ENCODE data around the gene CCDC196.

The CCDC196 gene

GRCh38 chr14:66485910-66486421 is at the start of gene CCDC196:
TSS of gene CCDC196 (plus strand) at chr14:66486371. CDS start at chr14:66486503, 132 bp downstream.
- Histone ChIP-seq H3K9ac (ENCODE audit: low read length) (no peak within 1 kb of the TSS), H3K4me3 (ENCODE audit: low read length) (no peak within 1 kb of the TSS), H3K36me3 (ENCODE audit: control insufficient read depth, insufficient read depth, low read length) (no peaks in the 10 kb centered on the region), H3K27me3 (ENCODE audit: control insufficient read depth, insufficient read depth, low read length) (no peaks in the 10 kb centered on the region), H3K27ac (ENCODE audit: low read depth, low read length) (no peak within 1 kb of the TSS), H3K4me1 (ENCODE audit: control insufficient read depth, insufficient read depth, low read length) (no peaks in the 10 kb centered on the region)

- H3K36me3 ChIP-seq (ENCODE audit: control insufficient read depth, insufficient read depth, low read length): no peaks in the 10 kb centered on the region
- no peak overlapping the region for H3K9ac ChIP-seq (ENCODE audit: low read length)
- H3K27ac ChIP-seq (ENCODE audit: low read depth, low read length): no peak overlapping the region
- H3K4me1 ChIP-seq (ENCODE audit: control insufficient read depth, insufficient read depth, low read length): no peaks in the 10 kb centered on the region
- H3K27me3 ChIP-seq (ENCODE audit: control insufficient read depth, insufficient read depth, low read length): no peaks in the 10 kb centered on the region
- no peak overlapping the region for H3K4me3 ChIP-seq (ENCODE audit: low read length)
Observed at GRCh38 chr14:66440801-66441200, 45.4 kb upstream of the CCDC196 start.

GRCh38 chr14:66442953-66443571 is 43.1 kb upstream of the CCDC196 start:
- no peak overlapping the region for H3K27ac ChIP-seq (ENCODE audit: low read depth, low read length)
- no peaks in the 10 kb centered on the region for H3K27me3 ChIP-seq (ENCODE audit: control insufficient read depth, insufficient read depth, low read length)
- H3K36me3 ChIP-seq (ENCODE audit: control insufficient read depth, insufficient read depth, low read length): no peaks in the 10 kb centered on the region
- H3K4me3 ChIP-seq (ENCODE audit: low read length): no peak overlapping the region
- no peaks in the 10 kb centered on the region for H3K4me1 ChIP-seq (ENCODE audit: control insufficient read depth, insufficient read depth, low read length)
- H3K9ac ChIP-seq (ENCODE audit: low read length): no peak overlapping the region

GRCh38 chr14:66443785-66444184 is 42.4 kb upstream of the CCDC196 start:
- no peaks in the 10 kb centered on the region for H3K27me3 ChIP-seq (ENCODE audit: control insufficient read depth, insufficient read depth, low read length)
- no peak overlapping the region for H3K27ac ChIP-seq (ENCODE audit: low read depth, low read length)

GRCh38 chr14:66444271-66444927 is 41.8 kb upstream of the CCDC196 start:
- Histone ChIP-seq H3K4me3 (ENCODE audit: low read length) (no peak overlapping the region), H3K36me3 (ENCODE audit: control insufficient read depth, insufficient read depth, low read length) (no peaks in the 10 kb centered on the region), H3K27me3 (ENCODE audit: control insufficient read depth, insufficient read depth, low read length) (no peaks in the 10 kb centered on the region), H3K27ac (ENCODE audit: low read depth, low read length) (no peak overlapping the region), H3K9ac (ENCODE audit: low read length) (no peak overlapping the region), H3K4me1 (ENCODE audit: control insufficient read depth, insufficient read depth, low read length) (no peaks in the 10 kb centered on the region)

More at GRCh38 chr14:66443785-66444184, 42.4 kb upstream of the CCDC196 start:
- Histone ChIP-seq H3K4me1 (ENCODE audit: control insufficient read depth, insufficient read depth, low read length) (no peaks in the 10 kb centered on the region), H3K4me3 (ENCODE audit: low read length) (no peak overlapping the region), H3K9ac (ENCODE audit: low read length) (no peak overlapping the region), H3K36me3 (ENCODE audit: control insufficient read depth, insufficient read depth, low read length) (no peaks in the 10 kb centered on the region)

- no peaks in the 10 kb centered on the region for H3K36me3 ChIP-seq (ENCODE audit: control insufficient read depth, insufficient read depth, low read length)
- no peak overlapping the region for H3K9ac ChIP-seq (ENCODE audit: low read length)
- H3K27me3 ChIP-seq (ENCODE audit: control insufficient read depth, insufficient read depth, low read length): no peaks in the 10 kb centered on the region
- no peak overlapping the region for H3K4me3 ChIP-seq (ENCODE audit: low read length)
- H3K4me1 ChIP-seq (ENCODE audit: control insufficient read depth, insufficient read depth, low read length): no peaks in the 10 kb centered on the region
- no peak overlapping the region for H3K27ac ChIP-seq (ENCODE audit: low read depth, low read length)
Observed at GRCh38 chr14:66445936-66446335, 40.2 kb upstream of the CCDC196 start.

- H3K4me3 ChIP-seq (ENCODE audit: low read length): no peak overlapping the region
- no peaks in the 10 kb centered on the region for H3K36me3 ChIP-seq (ENCODE audit: control insufficient read depth, insufficient read depth, low read length)
- H3K4me1 ChIP-seq (ENCODE audit: control insufficient read depth, insufficient read depth, low read length): no peaks in the 10 kb centered on the region
- no peaks in the 10 kb centered on the region for H3K27me3 ChIP-seq (ENCODE audit: control insufficient read depth, insufficient read depth, low read length)
- H3K27ac ChIP-seq (ENCODE audit: low read depth, low read length): no peak overlapping the region
- no peak overlapping the region for H3K9ac ChIP-seq (ENCODE audit: low read length)
Observed at GRCh38 chr14:66453469-66453868, 32.7 kb upstream of the CCDC196 start.

GRCh38 chr14:66459603-66460002 is 26.6 kb upstream of the CCDC196 start:
- no peaks in the 10 kb centered on the region for H3K4me1 ChIP-seq (ENCODE audit: control insufficient read depth, insufficient read depth, low read length)
- H3K27ac ChIP-seq (ENCODE audit: low read depth, low read length): no peak overlapping the region
- no peak overlapping the region for H3K9ac ChIP-seq (ENCODE audit: low read length)
- H3K36me3 ChIP-seq (ENCODE audit: control insufficient read depth, insufficient read depth, low read length): no peaks in the 10 kb centered on the region
- no peaks in the 10 kb centered on the region for H3K27me3 ChIP-seq (ENCODE audit: control insufficient read depth, insufficient read depth, low read length)
- no peak overlapping the region for H3K4me3 ChIP-seq (ENCODE audit: low read length)

- Histone ChIP-seq H3K27ac (ENCODE audit: low read depth, low read length) (no peak overlapping the region), H3K9ac (ENCODE audit: low read length) (no peak overlapping the region), H3K4me3 (ENCODE audit: low read length) (no peak overlapping the region), H3K36me3 (ENCODE audit: control insufficient read depth, insufficient read depth, low read length) (no peaks in the 10 kb centered on the region), H3K27me3 (ENCODE audit: control insufficient read depth, insufficient read depth, low read length) (no peaks in the 10 kb centered on the region), H3K4me1 (ENCODE audit: control insufficient read depth, insufficient read depth, low read length) (no peaks in the 10 kb centered on the region)
Observed at GRCh38 chr14:66464261-66464660, 21.9 kb upstream of the CCDC196 start.

- H3K9ac ChIP-seq (ENCODE audit: low read length): no peak overlapping the region
- no peak overlapping the region for H3K4me3 ChIP-seq (ENCODE audit: low read length)
- no peaks in the 10 kb centered on the region for H3K4me1 ChIP-seq (ENCODE audit: control insufficient read depth, insufficient read depth, low read length)
- H3K27me3 ChIP-seq (ENCODE audit: control insufficient read depth, insufficient read depth, low read length): no peaks in the 10 kb centered on the region
- no peaks in the 10 kb centered on the region for H3K36me3 ChIP-seq (ENCODE audit: control insufficient read depth, insufficient read depth, low read length)
- no peak overlapping the region for H3K27ac ChIP-seq (ENCODE audit: low read depth, low read length)
Observed at GRCh38 chr14:66468778-66469367, 17.3 kb upstream of the CCDC196 start.

GRCh38 chr14:66471584-66471983 is 14.6 kb upstream of the CCDC196 start:
- no peak overlapping the region for H3K4me3 ChIP-seq (ENCODE audit: low read length)
- no peak overlapping the region for H3K27ac ChIP-seq (ENCODE audit: low read depth, low read length)
- no peaks in the 10 kb centered on the region for H3K27me3 ChIP-seq (ENCODE audit: control insufficient read depth, insufficient read depth, low read length)
- H3K4me1 ChIP-seq (ENCODE audit: control insufficient read depth, insufficient read depth, low read length): no peaks in the 10 kb centered on the region
- H3K36me3 ChIP-seq (ENCODE audit: control insufficient read depth, insufficient read depth, low read length): no peaks in the 10 kb centered on the region
- H3K9ac ChIP-seq (ENCODE audit: low read length): no peak overlapping the region

GRCh38 chr14:66472251-66472650 is 13.9 kb upstream of the CCDC196 start:
- H3K4me1 ChIP-seq (ENCODE audit: control insufficient read depth, insufficient read depth, low read length): no peaks in the 10 kb centered on the region
- no peaks in the 10 kb centered on the region for H3K27me3 ChIP-seq (ENCODE audit: control insufficient read depth, insufficient read depth, low read length)
- no peak overlapping the region for H3K27ac ChIP-seq (ENCODE audit: low read depth, low read length)
- H3K4me3 ChIP-seq (ENCODE audit: low read length): no peak overlapping the region
- H3K9ac ChIP-seq (ENCODE audit: low read length): no peak overlapping the region
- H3K36me3 ChIP-seq (ENCODE audit: control insufficient read depth, insufficient read depth, low read length): no peaks in the 10 kb centered on the region

All from rectal smooth muscle tissue (tissue), 1 donor.